Urothelium cell line (cell line): Measurements from ENCODE around the gene MEI4.
A peak's percentile ranks its signal among the peaks of the same experiment; 100 is the strongest.
"Not testable (repeated sequence)": the region's sequence is repeated elsewhere in the genome, so short reads cannot be mapped to it uniquely, and the experiment has no call there.

ENCODE experiments used
- DNase-seq: peaks from one replicate; pipeline ENCODE4 v3.0.0; 2011; ENCODE audit warnings: low spot score, mixed read lengths
- FAIRE-seq: peaks from 2 replicates; lab custom pipeline; 2011; peaks lifted over from hg19 to GRCh38; lab: Jason Lieb, UNC

MEI4 gene

GRCh38 chr6:77678048-77678447 lies 25.2 kb downstream of the MEI4 start:
- no peak for DNase-seq
- FAIRE-seq = no peak

- no peak for DNase-seq
- no peak for FAIRE-seq
Observed at GRCh38 chr6:77683515-77683914, 30.7 kb downstream of the MEI4 start.

GRCh38 chr6:77686931-77687330 lies 34.1 kb downstream of the MEI4 start:
- DNase-seq (no peak), FAIRE-seq (no peak)

- DNase-seq (no peak), FAIRE-seq (no peak)
Observed at GRCh38 chr6:77688649-77689048, 35.8 kb downstream of the MEI4 start.

DNA sequence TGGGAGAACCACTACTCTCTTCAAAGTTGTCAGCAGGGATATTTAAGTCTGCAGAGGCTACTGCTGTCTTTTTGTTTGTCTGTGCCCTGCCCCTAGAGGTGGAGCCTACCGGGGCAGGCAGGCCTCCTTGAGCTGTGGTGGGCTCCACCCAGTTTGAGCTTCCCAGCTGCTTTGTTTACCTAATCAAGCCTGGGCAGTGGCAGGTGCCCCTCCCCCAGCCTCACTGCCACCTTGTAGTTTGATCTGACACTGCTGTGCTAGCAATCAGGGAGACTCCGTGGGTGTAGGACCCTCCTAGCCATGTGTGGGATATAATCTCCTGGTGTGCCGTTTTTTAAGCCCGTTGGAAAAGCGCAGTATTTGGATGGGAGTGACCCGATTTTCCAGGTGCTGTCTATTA lies 47.3 kb downstream of the MEI4 start:
- DNase-seq, FAIRE-seq: not testable (repeated sequence)

- FAIRE-seq (no peak), DNase-seq (no peak)
Observed at GRCh38 chr6:77707603-77708002, 54.8 kb downstream of the MEI4 start.

- FAIRE-seq (no peak), DNase-seq (no peak)
Observed at GRCh38 chr6:77715588-77715987, 62.7 kb downstream of the MEI4 start.

DNA sequence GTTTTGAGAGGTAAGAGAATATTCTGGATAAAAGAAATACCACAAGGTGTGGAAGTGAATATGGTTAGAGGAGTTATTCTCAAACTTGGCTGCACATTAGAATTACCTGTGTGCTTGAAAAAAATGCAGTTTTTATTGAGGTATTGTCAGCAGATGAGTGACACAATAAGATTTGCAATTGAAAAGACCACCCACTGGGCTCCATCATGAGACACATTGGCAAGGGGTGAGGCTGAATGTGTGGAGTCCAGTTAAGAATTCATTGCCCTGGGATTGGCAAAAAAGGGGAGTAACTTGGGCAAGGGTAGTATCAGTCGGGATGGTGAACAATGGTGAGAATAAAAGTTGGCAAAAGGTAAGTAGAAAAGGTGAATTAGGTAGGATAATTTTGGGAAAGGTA lies 63.5 kb downstream of the MEI4 start:
- no peak for FAIRE-seq
- no peak for DNase-seq

GRCh38 chr6:77736010-77736409 lies 83.2 kb downstream of the MEI4 start:
- not testable (repeated sequence) for FAIRE-seq, DNase-seq

DNA sequence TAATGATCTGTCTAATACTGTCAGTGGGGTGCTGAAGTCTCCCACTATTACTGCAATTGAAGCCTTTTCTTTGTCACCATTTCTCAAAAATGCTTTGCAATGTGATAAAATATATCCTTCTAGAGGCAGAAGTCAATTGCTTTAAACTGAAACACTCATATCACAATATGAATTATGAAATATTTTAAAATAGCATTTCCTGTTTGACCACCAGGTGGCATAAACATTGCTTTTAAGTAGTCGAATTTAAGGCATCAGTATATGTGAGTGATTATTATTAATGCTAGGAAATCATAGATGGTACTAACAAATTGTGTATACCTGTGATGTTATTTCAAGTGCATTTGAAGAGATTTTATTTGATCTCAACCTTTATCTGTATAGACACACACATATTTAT lies 87.5 kb downstream of the MEI4 start:
- DNase-seq (peak; percentile 2), FAIRE-seq (no peak)

DNA sequence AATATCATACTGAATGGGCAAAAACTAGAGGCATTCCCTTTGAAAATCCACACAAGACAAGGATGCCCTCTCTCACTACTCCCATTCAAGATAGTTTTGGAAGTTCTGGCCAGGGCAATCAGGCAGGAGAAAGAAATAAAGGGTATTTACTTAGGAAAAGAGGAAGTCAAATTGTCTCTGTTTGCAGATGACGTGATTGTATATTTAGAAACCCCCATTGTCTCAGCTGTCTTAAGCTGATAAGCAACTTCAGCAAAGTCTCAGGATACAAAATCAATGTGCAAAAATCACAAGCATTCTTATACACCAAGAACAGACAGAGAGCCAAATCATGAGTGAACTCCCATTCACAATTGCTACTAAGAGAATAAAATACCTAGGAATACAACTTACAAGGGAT lies 99.3 kb downstream of the MEI4 start:
- not testable (repeated sequence) for FAIRE-seq, DNase-seq

- DNase-seq = no peak
- FAIRE-seq = no peak
Observed at GRCh38 chr6:77762386-77762785, 109.5 kb downstream of the MEI4 start.

- FAIRE-seq (no peak), DNase-seq (no peak)
Observed at GRCh38 chr6:77763124-77763523, 110.3 kb downstream of the MEI4 start.

GRCh38 chr6:77764364-77764763 lies 111.5 kb downstream of the MEI4 start:
- FAIRE-seq = no peak
- DNase-seq = no peak

GRCh38 chr6:77773157-77773822 lies 120.5 kb downstream of the MEI4 start:
- FAIRE-seq (no peak), DNase-seq (no peak)

GRCh38 chr6:77774457-77774856 lies 121.6 kb downstream of the MEI4 start:
- DNase-seq (no peak), FAIRE-seq (no peak)

DNA sequence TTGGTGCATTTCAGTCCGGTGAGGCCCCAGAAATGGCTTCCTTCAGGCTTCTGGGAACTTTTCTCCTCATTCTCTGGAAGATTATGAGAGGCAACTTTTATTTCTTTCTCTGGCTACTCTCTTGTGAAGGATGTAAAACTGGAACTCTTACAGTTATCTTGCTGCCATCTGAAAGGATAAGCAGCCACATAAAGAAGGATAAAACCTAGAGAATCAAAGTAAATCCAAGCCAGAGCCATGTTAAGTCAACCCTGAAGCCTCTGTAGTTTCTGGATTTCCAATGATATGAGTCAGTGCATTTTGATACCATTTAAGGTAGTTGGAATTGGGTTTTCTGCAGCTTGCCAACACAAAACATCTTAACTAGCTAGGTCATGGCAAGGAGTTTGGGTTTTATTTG lies 123.6 kb downstream of the MEI4 start:
- no peak for FAIRE-seq

DNA sequence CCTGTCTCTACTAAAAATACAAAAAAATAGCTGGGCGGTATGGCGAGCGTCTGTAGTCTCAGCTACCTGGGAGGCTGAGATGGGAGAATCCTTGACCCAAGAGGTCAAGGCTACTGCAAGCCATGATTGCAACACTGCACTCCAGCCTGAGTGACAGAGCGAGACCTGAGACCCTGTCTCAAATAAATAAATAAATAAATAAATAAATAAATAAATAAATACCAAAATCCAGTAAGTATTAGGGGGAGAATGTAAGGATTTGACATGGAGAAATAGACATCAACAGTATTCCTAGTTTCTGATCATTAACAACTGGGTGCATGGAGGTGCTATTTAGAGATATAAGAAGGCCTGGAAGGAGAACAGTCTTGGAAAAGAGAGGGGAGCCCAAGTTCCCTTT lies 125.7 kb downstream of the MEI4 start:
- FAIRE-seq (no peak), DNase-seq (no peak)

More for the DNA sequence above, 123.6 kb downstream of the MEI4 start:
- DNase-seq = no peak

DNA sequence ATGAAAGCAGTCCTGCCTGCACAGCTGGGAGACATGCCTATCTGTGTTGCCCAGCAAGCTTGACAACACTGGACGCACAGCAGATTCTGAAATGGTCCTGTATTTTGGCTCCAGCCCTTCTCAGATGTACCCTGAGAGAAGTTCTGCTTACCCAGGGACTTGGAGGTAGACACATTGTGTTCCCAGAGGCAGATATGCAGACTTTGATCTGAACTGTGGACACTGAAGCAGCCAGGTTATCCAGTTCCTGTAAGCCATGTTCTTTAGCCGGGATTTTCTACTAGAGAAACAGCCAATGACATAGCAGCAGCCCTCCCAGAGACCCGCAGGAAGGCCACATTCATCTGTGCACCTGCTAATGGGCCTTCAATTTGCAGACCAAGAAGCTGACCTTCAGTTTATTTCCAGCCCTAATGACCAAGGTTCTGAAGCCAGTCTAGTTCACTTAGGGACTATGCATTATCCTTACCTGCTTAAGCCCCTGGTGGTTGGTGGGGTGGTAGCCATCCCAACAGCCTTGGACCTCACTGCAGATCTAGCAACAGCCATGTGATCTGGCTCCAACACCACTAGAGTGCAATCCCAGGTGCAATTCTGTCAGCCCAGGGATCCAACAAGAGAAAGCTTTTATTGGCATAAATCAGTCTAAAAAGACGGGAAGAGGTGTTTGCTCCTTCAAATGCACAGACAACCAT lies 134.2 kb downstream of the MEI4 start:
- DNase-seq = no peak
- FAIRE-seq = no peak

GRCh38 chr6:77796824-77797809 lies 144.3 kb downstream of the MEI4 start:
- DNase-seq (no peak), FAIRE-seq (no peak)

DNA sequence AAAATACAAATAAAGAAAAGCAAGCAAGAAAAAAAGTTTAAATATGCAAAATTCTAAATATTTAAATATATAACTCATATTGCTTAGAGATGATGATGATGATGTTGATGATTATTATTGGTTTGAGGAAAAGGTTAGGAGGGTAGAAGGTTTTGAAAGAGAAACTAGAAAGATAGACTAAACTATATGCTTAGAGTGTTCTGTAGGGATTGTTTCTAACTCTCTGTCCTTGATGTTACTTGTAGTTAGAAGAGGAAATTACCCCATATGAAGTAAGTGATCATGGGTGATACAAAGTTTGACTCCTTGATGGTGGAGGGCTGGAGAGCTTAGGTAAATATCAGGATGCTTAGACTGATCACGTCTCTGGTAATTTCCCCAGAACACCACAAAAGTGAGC lies 159.5 kb downstream of the MEI4 start:
- FAIRE-seq = no peak
- no peak for DNase-seq
